H9 (cell line): ENCODE measurements around the gene KIF26B. TPM values are rescaled to one million over a fixed set of nuclear protein-coding genes. Genes with fewer than 3 reads are reported as not detected.

ENCODE experiments used
- DNase-seq: peaks from one replicate; pipeline ENCODE4 v3.0.0-alpha.2; 2017
- H2AFZ ChIP-seq: one replicate; pipeline ENCODE4 v1.6.1; 2013; ENCODE audit warnings: mild to moderate bottlenecking, low read length, control low read depth, moderate library complexity
- H2AK5ac ChIP-seq: 2 replicates; pipeline ENCODE4 v1.6.1; 2013; ENCODE audit warnings: low read length, control low read depth, mixed read lengths; ENCODE audit not compliant: insufficient read length
- H2BK120ac ChIP-seq: one replicate; pipeline ENCODE4 v1.6.1; 2013; ENCODE audit warnings: low read depth, mild to moderate bottlenecking, low read length, control low read depth, inconsistent platforms; ENCODE audit not compliant: poor library complexity, severe bottlenecking
- H2BK12ac ChIP-seq: 2 replicates; pipeline ENCODE4 v1.6.1; 2013; ENCODE audit warnings: low read length, control low read depth, mixed read lengths, low read depth; ENCODE audit not compliant: insufficient read length
- H2BK15ac ChIP-seq: 2 replicates; pipeline ENCODE4 v1.6.1; 2013; ENCODE audit warnings: low read depth, low read length, control low read depth
- H2BK20ac ChIP-seq: one replicate; pipeline ENCODE4 v1.6.1; 2013; ENCODE audit warnings: low read depth, mild to moderate bottlenecking, low read length, control low read depth, inconsistent platforms; ENCODE audit not compliant: poor library complexity, severe bottlenecking
- H2BK5ac ChIP-seq: 2 replicates; pipeline ENCODE4 v1.6.1; 2013; ENCODE audit warnings: low read length, control low read depth, mixed read lengths; ENCODE audit not compliant: insufficient read length
- H3K14ac ChIP-seq: 2 replicates; pipeline ENCODE4 v1.6.1; 2013; ENCODE audit warnings: low read length, control low read depth; ENCODE audit not compliant: insufficient read depth
- H3K18ac ChIP-seq: 2 replicates; pipeline ENCODE4 v1.6.1; 2013; ENCODE audit warnings: low read depth, mild to moderate bottlenecking, mixed read lengths, low read length, control low read depth; ENCODE audit not compliant: insufficient read length
- H3K23ac ChIP-seq: 2 replicates; pipeline ENCODE4 v1.6.1; 2013; ENCODE audit warnings: low read length, control low read depth, mixed read lengths, low read depth; ENCODE audit not compliant: insufficient read length
- H3K23me2 ChIP-seq: 2 replicates; pipeline ENCODE4 v1.6.1; 2013; ENCODE audit warnings: low read depth, mild to moderate bottlenecking, mixed read lengths, low read length, control low read depth; ENCODE audit not compliant: insufficient read length, poor library complexity, severe bottlenecking
- H3K27ac ChIP-seq: 2 replicates; pipeline ENCODE4 v1.5.1; 2013; ENCODE audit warnings: low read length, control low read depth, mixed read lengths, low read depth; ENCODE audit not compliant: insufficient read length
- H3K27me3 ChIP-seq: 2 replicates; pipeline ENCODE4 v1.6.1; 2013; ENCODE audit warnings: low read length, control low read depth, inconsistent platforms; ENCODE audit not compliant: insufficient read depth
- H3K4ac ChIP-seq: 2 replicates; pipeline ENCODE4 v1.6.1; 2013; ENCODE audit warnings: low read depth, mild to moderate bottlenecking, control low read depth, inconsistent platforms, low read length, moderate library complexity
- H3K4me1 ChIP-seq: 2 replicates; pipeline ENCODE4 v1.6.1; 2013; ENCODE audit warnings: low read length, control low read depth, inconsistent platforms; ENCODE audit not compliant: insufficient read depth
- H3K4me2 ChIP-seq: 2 replicates; pipeline ENCODE4 v1.6.1; 2013; ENCODE audit warnings: low read length, control low read depth, mixed read lengths; ENCODE audit not compliant: insufficient read length, insufficient read depth
- H3K56ac ChIP-seq: 2 replicates; pipeline ENCODE4 v1.6.1; 2013; ENCODE audit warnings: low read depth, mild to moderate bottlenecking, mixed read lengths, low read length, control low read depth; ENCODE audit not compliant: insufficient read length
- H3K79me1 ChIP-seq: 2 replicates; pipeline ENCODE4 v1.6.1; 2013; ENCODE audit warnings: low read depth, mild to moderate bottlenecking, moderate library complexity, low read length, control low read depth, inconsistent platforms; ENCODE audit not compliant: insufficient read depth, poor library complexity, severe bottlenecking
- H3K79me2 ChIP-seq: 2 replicates; pipeline ENCODE4 v1.6.1; 2013; ENCODE audit warnings: low read length, control low read depth, inconsistent platforms; ENCODE audit not compliant: insufficient read depth
- H3K9ac ChIP-seq: 2 replicates; pipeline ENCODE4 v1.6.1; 2013; ENCODE audit warnings: low read length, control low read depth, mixed read lengths; ENCODE audit not compliant: insufficient read length; ENCODE audit errors: extremely low read depth
- H3K9me3 ChIP-seq: one replicate; pipeline ENCODE4 v1.6.1; 2013; ENCODE audit warnings: low read depth, low read length, inconsistent platforms; ENCODE audit not compliant: control insufficient read depth
- H3T11ph ChIP-seq: one replicate; pipeline ENCODE4 v1.6.1; 2013; ENCODE audit warnings: mild to moderate bottlenecking, low read length, control low read depth, inconsistent platforms
- H4K20me1 ChIP-seq: one replicate; pipeline ENCODE4 v1.6.1; 2013; ENCODE audit not compliant: control insufficient read depth, insufficient read length, insufficient read depth
- H4K5ac ChIP-seq: 2 replicates; pipeline ENCODE4 v1.6.1; 2013; ENCODE audit warnings: low read depth, mild to moderate bottlenecking, mixed read lengths, low read length, control low read depth; ENCODE audit not compliant: insufficient read length
- H4K8ac ChIP-seq: replicated peaks from 2 replicates; pipeline ENCODE4 v1.6.1; 2013; ENCODE audit warnings: low read length, control low read depth, mixed read lengths, low read depth; ENCODE audit not compliant: insufficient read length
- H4K91ac ChIP-seq: 2 replicates; pipeline ENCODE4 v1.6.1; 2013; ENCODE audit warnings: low read depth, mild to moderate bottlenecking, moderate library complexity, mixed read lengths, low read length, control low read depth; ENCODE audit not compliant: insufficient read length
- H3K27ac Mint-ChIP-seq, 3 experiments: 2 replicates in 2 of 3; 3 replicates in 1 of 3; pipeline ENCODE4 v1.8.0; 2020 to 2021; ENCODE audit warnings: mixed read lengths in 3 of 3, mild to moderate bottlenecking in 1 of 3, moderate library complexity in 1 of 3
- H3K27me3 Mint-ChIP-seq: 2 replicates; pipeline ENCODE4 v1.8.0; 2021; ENCODE audit warnings: low read depth, mild to moderate bottlenecking, moderate library complexity, mixed read lengths
- H3K36me3 Mint-ChIP-seq, 3 experiments: 2 replicates in 2 of 3; 3 replicates in 1 of 3; pipeline ENCODE4 v1.8.0; 2020 to 2021; ENCODE audit warnings: low read depth in 3 of 3, mixed read lengths in 3 of 3; ENCODE audit not compliant: insufficient read depth in 1 of 3
- H3K4me1 Mint-ChIP-seq, 2 experiments: 2 replicates each; pipeline ENCODE4 v1.8.0; 2020; ENCODE audit warnings: mixed read lengths in 2 of 2
- H3K4me3 Mint-ChIP-seq, 2 experiments: 2 replicates in 1 of 2; 3 replicates in 1 of 2; pipeline ENCODE4 v1.8.0; 2020 to 2021; ENCODE audit warnings: mild to moderate bottlenecking in 2 of 2, mixed read lengths in 2 of 2, moderate library complexity in 1 of 2
- H3K9me3 Mint-ChIP-seq, 2 experiments: 2 replicates in 1 of 2; 3 replicates in 1 of 2; pipeline ENCODE4 v1.8.0; 2020; ENCODE audit warnings: mild to moderate bottlenecking in 2 of 2, mixed read lengths in 2 of 2, moderate library complexity in 1 of 2
- CTCF ChIP-seq: fragments of 200-600 bp; sonication (generic); conservative IDR thresholded peaks from 3 replicates; pipeline ENCODE4 v1.8.0; 2021; ENCODE audit warnings: antibody characterized with exemption, mild to moderate bottlenecking
- WGBS: extraction: QIAGEN DNeasy Blood & Tissue Kit; methylation state at CpG from one replicate; pipeline ENCODE4 v1.1.7; 2013; ENCODE audit warnings: missing lambda C conversion rate, low lambda C conversion rate, mixed read lengths; ENCODE audit not compliant: insufficient read length; ENCODE audit errors: extremely low coverage; 5-methylcytosine and 5-hydroxymethylcytosine counted together
- total RNA-seq: library from RNA; stranded (reverse); gene quantifications from 2 replicates; pipeline ENCODE4 v1.2.1, GENCODE V29; 2021

KIF26B gene
- total RNA-seq, 1 experiment from 2014 or later, result 0.13 TPM

GRCh38 chr1:245416781-245417180, 262.0 kb downstream of the KIF26B start:
- Histone ChIP-seq H3K18ac (no peak overlapping the region), H3K79me1 (no peaks in the 10 kb centered on the region), H2BK120ac (no peak overlapping the region), H3T11ph (no peak overlapping the region), H3K27ac (no peak overlapping the region), H2BK15ac (no peak overlapping the region), H3K14ac (no peak overlapping the region), H3K4ac (no peak overlapping the region), H3K9ac (no peak overlapping the region), H2AFZ (no peak overlapping the region), H3K4me2 (no peak overlapping the region), H2AK5ac (no peak overlapping the region), H4K91ac (no peak overlapping the region), H3K79me2 (no peaks in the 10 kb centered on the region), H3K4me1 (no peaks in the 10 kb centered on the region), H3K56ac (no peak overlapping the region), H4K20me1 (no peaks in the 10 kb centered on the region), H2BK20ac (no peak overlapping the region), H4K8ac (no peak overlapping the region), H2BK5ac (no peak overlapping the region), H3K27me3 (no peaks in the 10 kb centered on the region), H4K5ac (no peak overlapping the region), H3K23me2 (no peaks in the 10 kb centered on the region), H2BK12ac (no peak overlapping the region), H3K23ac (no peak overlapping the region), H3K9me3 (no peaks in the 10 kb centered on the region)
- Mint-ChIP-seq H3K36me3 (no peaks in the 10 kb centered on the region; a peak in 1 of 7 replicates), H3K27me3 (no peaks in the 10 kb centered on the region), H3K27ac (no peak overlapping the region), H3K9me3 (no peaks in the 10 kb centered on the region), H3K4me3 (no peak overlapping the region), H3K4me1 (peaks cover 3 to 10% of the 10 kb centered on the region in 2 experiments; a peak in 3 of 4 replicates)
- no peak for TF ChIP-seq CTCF
- DNase-seq, result no peak
- WGBS, result no CpG with 5 or more reads among the region's 2 CpGs
